B cell (primary cell): ENCODE results near the gene TBRG1. TPM values are rescaled to one million over a fixed set of nuclear protein-coding genes. Genes with fewer than 3 reads are reported as not detected.

Experiments
- ATAC-seq: fragments of 200-7000 bp; cut with Tn5 transposase; one replicate; pipeline ENCODE4 v1.10.0; 2021; ENCODE audit warnings: low read depth, mild to moderate bottlenecking, moderate number of reproducible peaks, moderate library complexity
- CTCF ChIA-PET: fragments of 350-600 bp; sonication (Branson Sonifier 250); formaldehyde crosslinking; loops from one replicate; lab custom pipeline; 2021; ENCODE audit warnings: antibody characterized with exemption, inconsistent platforms; lab: Charles Lee
- POLR2A ChIA-PET: fragments of 350-600 bp; sonication (Branson Sonifier 250); formaldehyde crosslinking; loops from one replicate; lab custom pipeline; 2021; ENCODE audit warnings: antibody characterized with exemption; lab: Charles Lee
- DNase-seq: peaks from one replicate; pipeline ENCODE4 v3.0.0; 2013
- H2AFZ ChIP-seq: 2 replicates; pipeline ENCODE4 v1.6.1; 2012; ENCODE audit warnings: mild to moderate bottlenecking, low read depth, low read length; ENCODE audit not compliant: insufficient read depth, poor library complexity, severe bottlenecking
- H3K27ac ChIP-seq, 2 donors: 1 replicate in 1 of 2; 2 replicates in 1 of 2; pipeline ENCODE4 v1.5.1; 2012 to 2013; ENCODE audit warnings: low read length in 2 of 2, mild to moderate bottlenecking in 2 of 2, moderate library complexity in 1 of 2
- H3K27me3 ChIP-seq, 4 experiments: fragments of 200-600 bp in 1 of 4; sonication (generic) in 1 of 4; replicated peaks in 1 of 4; 1 replicate in 2 of 4; 2 replicates in 2 of 4; pipeline versions ENCODE4 v1.6.1 to v1.7.0; 2013 to 2016; ENCODE audit warnings: low read length in 3 of 4, mild to moderate bottlenecking in 2 of 4, mixed read lengths in 1 of 4, moderate library complexity in 1 of 4; ENCODE audit not compliant: insufficient read depth in 4 of 4, control insufficient read depth in 3 of 4; ENCODE audit errors: control extremely low read depth in 1 of 4
- H3K36me3 ChIP-seq, 2 experiments: replicated peaks in 1 of 2; 1 replicate in 1 of 2; 2 replicates in 1 of 2; pipeline versions ENCODE4 v1.6.1 to v1.7.1; 2013; ENCODE audit warnings: low read length in 1 of 2; ENCODE audit not compliant: insufficient read depth in 2 of 2, control insufficient read depth in 1 of 2; ENCODE audit errors: control extremely low read depth in 1 of 2, extremely low read depth in 1 of 2
- H3K4me1 ChIP-seq, 2 donors: fragments of 200-600 bp in 1 of 2; sonication (generic) in 1 of 2; 1 replicate in 1 of 2; 2 replicates in 1 of 2; pipeline versions ENCODE4 v1.5.1 to v1.6.1; 2013 to 2017; ENCODE audit warnings: low read length in 2 of 2; ENCODE audit not compliant: control insufficient read depth in 2 of 2, insufficient read depth in 2 of 2
- H3K4me2 ChIP-seq: replicated peaks from 2 replicates; pipeline ENCODE3; 2012; ENCODE audit warnings: mild to moderate bottlenecking, low read depth, low read length; ENCODE audit not compliant: poor library complexity, severe bottlenecking
- H3K4me3 ChIP-seq, 5 experiments: fragments of 200-600 bp in 1 of 5; sonication (generic) in 1 of 5; 1 replicate in 3 of 5; 2 replicates in 2 of 5; pipeline versions ENCODE4 v1.5.1 to v1.7.0; 2011 to 2016; ENCODE audit warnings: low read length in 4 of 5, mild to moderate bottlenecking in 4 of 5, low read depth in 2 of 5, control low read depth in 1 of 5, moderate library complexity in 1 of 5; ENCODE audit not compliant: insufficient read depth in 1 of 5; ENCODE audit errors: control extremely low read depth in 1 of 5, extremely low read depth in 1 of 5
- H3K79me2 ChIP-seq: fragments of 200-600 bp; sonication (generic); one replicate; pipeline ENCODE4 v1.6.0; 2016; ENCODE audit warnings: low read length; ENCODE audit not compliant: control insufficient read depth, insufficient read depth
- H3K9ac ChIP-seq: fragments of 200-600 bp; sonication (generic); 2 replicates; pipeline ENCODE4 v1.6.1; 2017; ENCODE audit warnings: mild to moderate bottlenecking, low read length, moderate library complexity
- H3K9me3 ChIP-seq, 3 donors: one replicate each; pipeline versions ENCODE4 v1.6.1 to v1.7.1; 2013; ENCODE audit warnings: low read length in 2 of 3; ENCODE audit not compliant: control insufficient read depth in 2 of 3, insufficient read depth in 1 of 3; ENCODE audit errors: control extremely low read depth in 1 of 3
- H4K20me1 ChIP-seq: 2 replicates; pipeline ENCODE4 v1.6.0; 2012; ENCODE audit warnings: mild to moderate bottlenecking, low read length; ENCODE audit not compliant: insufficient read depth, control insufficient read depth, poor library complexity, severe bottlenecking
- H3K27ac Mint-ChIP-seq: one replicate; pipeline ENCODE4 v1.8.0; 2021; ENCODE audit warnings: mixed read lengths
- H3K27me3 Mint-ChIP-seq: one replicate; pipeline ENCODE4 v1.8.0; 2021; ENCODE audit warnings: mixed read lengths
- H3K4me1 Mint-ChIP-seq: one replicate; pipeline ENCODE4 v1.8.0; 2021; ENCODE audit warnings: mixed read lengths
- H3K4me3 Mint-ChIP-seq: one replicate; pipeline ENCODE4 v1.8.0; 2021; ENCODE audit warnings: mixed read lengths
- H3K9me3 Mint-ChIP-seq: one replicate; pipeline ENCODE4 v1.8.0; 2022; ENCODE audit warnings: mixed read lengths; ENCODE audit not compliant: insufficient read depth
- EZH2 ChIP-seq: IDR thresholded peaks from 2 replicates; pipeline ENCODE4 v1.6.1; 2012; ENCODE audit warnings: borderline replicate concordance, low read depth, mild to moderate bottlenecking, moderate library complexity, low read length; ENCODE audit not compliant: insufficient read depth, poor library complexity, severe bottlenecking
- WGBS: methylation state at CpG from one replicate; pipeline ENCODE4 v1.1.5; 2013; ENCODE audit warnings: missing lambda C conversion rate; ENCODE audit not compliant: insufficient coverage; 5-methylcytosine and 5-hydroxymethylcytosine counted together
- intact Hi-C: fragments of 100-400 bp; cut with micrococcal nuclease; formaldehyde crosslinking; loops from one replicate; pipeline ENCODE4 v1.10.0; 2022
- polyA plus RNA-seq: library from polyadenylated mRNA; depleted of rRNA; stranded (reverse); fragments of >200 nt; gene quantifications from 2 replicates; pipeline ENCODE4 v1.2.3, GENCODE V29; 2012
- total RNA-seq, 2 donors: library from RNA; stranded (reverse); fragments of 120-200 nt in 1 of 2; gene quantifications; 1 replicate in 1 of 2; 2 replicates in 1 of 2; pipeline versions ENCODE4 v1.2.3 to v1.2.4, GENCODE V29; 2013 to 2022
- TF ChIP-seq, protein P1 (sequence below): fragments of 200-600 bp; IDR thresholded peaks from one replicate; pipeline ENCODE4 v1.8.0; 2022; ENCODE audit warnings: antibody characterized with exemption, mild to moderate bottlenecking

Gene TBRG1
- total and polyA plus RNA-seq, 2 donors (not counting 1 experiment from before 2014, with no cell fraction given), result 68.2 to 71.5 TPM

DNA sequence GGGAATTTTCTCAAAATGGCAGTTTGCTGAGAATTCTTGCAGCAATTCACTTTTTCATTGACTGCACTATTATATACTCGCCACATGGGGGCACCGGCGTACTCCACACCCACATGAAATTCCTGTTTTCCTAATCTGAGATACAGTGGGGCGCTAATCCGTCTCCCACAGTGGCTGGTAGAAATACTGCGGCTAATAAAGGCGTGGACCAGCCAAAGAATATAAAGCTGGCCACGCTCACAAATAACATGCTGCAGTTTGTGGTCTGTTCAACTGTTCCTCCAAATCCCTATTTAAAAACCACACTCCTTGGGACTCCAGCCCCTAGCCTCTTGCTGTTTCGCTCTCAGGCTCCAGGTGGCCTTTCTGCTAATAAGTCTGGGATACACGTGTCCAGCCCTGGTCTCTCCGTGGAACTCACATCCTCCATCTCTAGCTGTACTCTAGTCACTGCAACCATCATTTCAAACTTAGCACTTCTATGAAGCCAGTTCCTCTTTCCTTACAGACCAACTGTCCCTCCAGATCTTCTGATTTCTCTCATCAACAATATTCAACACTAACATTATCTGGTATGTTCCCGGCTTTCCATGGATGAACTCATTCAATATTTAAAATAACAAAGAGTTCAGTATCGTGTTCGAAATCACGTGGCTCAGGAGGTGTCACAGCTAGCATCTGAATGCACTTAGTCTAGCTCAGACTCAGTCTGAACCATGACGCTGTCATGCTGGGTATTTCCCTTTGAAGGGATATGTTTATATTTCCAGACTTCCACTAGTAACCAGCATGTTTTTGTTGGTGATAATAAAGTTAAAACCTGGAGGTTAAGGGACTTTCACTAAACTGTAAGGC is 22.0 kb downstream of the TBRG1 start:
- Histone ChIP-seq H3K4me3 (no peak overlapping the region), H3K79me2 (no peaks in the 10 kb centered on the region), H3K27me3 (no peaks in the 10 kb centered on the region), H2AFZ (peak overlapping the region; percentile 17), H3K36me3 (no peaks in the 10 kb centered on the region), H3K4me2 (peak overlapping the region; percentile 40), H3K4me1 (peaks cover 14 to 16% of the 10 kb centered on the region in 2 donors), H3K27ac (no peak overlapping the region), H3K9ac (no peak overlapping the region), H4K20me1 (no peaks in the 10 kb centered on the region), H3K9me3 (no peaks in the 10 kb centered on the region)
- Mint-ChIP-seq H3K4me1 (peaks cover 16% of the 10 kb centered on the region), H3K9me3 (no peaks in the 10 kb centered on the region), H3K4me3 (peak overlapping the region; percentile 2), H3K27ac (no peak overlapping the region), H3K27me3 (no peaks in the 10 kb centered on the region)
- ChIA-PET POLR2A (interaction anchor here (0.6 kb wide), 1 partner anchor 30 kb away, joined by 6 read pairs; no protein-coding TSS in a partner anchor), CTCF (interaction anchor here (0.6 to 5.9 kb wide), 24 partner anchors 9 to 1279 kb away, joined by 3 to 61 read pairs (median 3); partner anchors contain the start of genes MSANTD2, ROBO3, SIAE and SPA17)
- 19% methylated on average over 13 of the region's 16 CpGs for WGBS
- TF ChIP-seq EZH2, result no peak
- TF ChIP-seq, protein P1, sequence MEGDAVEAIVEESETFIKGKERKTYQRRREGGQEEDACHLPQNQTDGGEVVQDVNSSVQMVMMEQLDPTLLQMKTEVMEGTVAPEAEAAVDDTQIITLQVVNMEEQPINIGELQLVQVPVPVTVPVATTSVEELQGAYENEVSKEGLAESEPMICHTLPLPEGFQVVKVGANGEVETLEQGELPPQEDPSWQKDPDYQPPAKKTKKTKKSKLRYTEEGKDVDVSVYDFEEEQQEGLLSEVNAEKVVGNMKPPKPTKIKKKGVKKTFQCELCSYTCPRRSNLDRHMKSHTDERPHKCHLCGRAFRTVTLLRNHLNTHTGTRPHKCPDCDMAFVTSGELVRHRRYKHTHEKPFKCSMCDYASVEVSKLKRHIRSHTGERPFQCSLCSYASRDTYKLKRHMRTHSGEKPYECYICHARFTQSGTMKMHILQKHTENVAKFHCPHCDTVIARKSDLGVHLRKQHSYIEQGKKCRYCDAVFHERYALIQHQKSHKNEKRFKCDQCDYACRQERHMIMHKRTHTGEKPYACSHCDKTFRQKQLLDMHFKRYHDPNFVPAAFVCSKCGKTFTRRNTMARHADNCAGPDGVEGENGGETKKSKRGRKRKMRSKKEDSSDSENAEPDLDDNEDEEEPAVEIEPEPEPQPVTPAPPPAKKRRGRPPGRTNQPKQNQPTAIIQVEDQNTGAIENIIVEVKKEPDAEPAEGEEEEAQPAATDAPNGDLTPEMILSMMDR, result peak; percentile 82
- DNase-seq (peak; percentile 67), ATAC-seq (peak; percentile 83)
- intact Hi-C loops, result loop anchor here (1.0 to 10.0 kb wide), 3 partner anchors 118 to 1230 kb away; partner anchors contain the start of gene ESAM

DNA sequence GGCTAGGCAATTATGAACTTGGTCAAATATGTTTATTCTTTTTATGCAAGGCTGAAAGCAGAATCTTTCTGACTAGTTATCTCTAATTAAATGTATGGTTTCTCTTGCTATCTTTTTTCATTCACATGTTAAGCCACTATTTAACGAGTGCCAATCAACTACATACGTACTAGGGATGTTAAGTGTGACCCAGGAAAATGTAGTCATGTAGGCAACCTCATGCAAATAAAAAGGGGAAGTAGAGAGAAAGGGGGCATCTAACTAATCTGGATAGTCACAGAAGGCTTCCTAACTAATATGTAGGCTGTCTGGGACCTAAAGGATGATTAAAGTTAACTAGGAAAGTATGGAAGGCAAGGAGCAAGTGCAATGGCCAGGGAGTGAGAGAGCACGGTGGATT is 23.5 kb downstream of the TBRG1 start:
- H3K4me2 ChIP-seq, result no peak overlapping the region
- no peaks in the 10 kb centered on the region for H3K9me3 ChIP-seq
- H3K4me3 ChIP-seq, result no peak overlapping the region
- peaks cover 16% of the 10 kb centered on the region for H3K4me1 Mint-ChIP-seq
- intact Hi-C loops, result loop anchor here (10.0 kb wide), 1 partner anchor 1229 kb away; no protein-coding TSS in a partner anchor
- H3K27me3 ChIP-seq, result no peaks in the 10 kb centered on the region
- H3K79me2 ChIP-seq, result no peaks in the 10 kb centered on the region
- ATAC-seq (peak; percentile 49), DNase-seq (peak; percentile 57)
- no peaks in the 10 kb centered on the region for H4K20me1 ChIP-seq
- no peak overlapping the region for H2AFZ ChIP-seq
- H3K27ac ChIP-seq, result no peak overlapping the region
- H3K27me3 Mint-ChIP-seq, result no peaks in the 10 kb centered on the region
- no peak overlapping the region for H3K9ac ChIP-seq
- H3K9me3 Mint-ChIP-seq, result no peaks in the 10 kb centered on the region
- TF ChIP-seq, protein P1, result no peak
- TF ChIP-seq EZH2, result no peak
- no peaks in the 10 kb centered on the region for H3K36me3 ChIP-seq
- POLR2A ChIA-PET, result no interaction called here
- H3K4me1 ChIP-seq, result peaks cover 14 to 16% of the 10 kb centered on the region in 2 donors
- no peak overlapping the region for H3K27ac Mint-ChIP-seq
- WGBS, result 57% methylated on average over 1 of the region's 3 CpGs
- CTCF ChIA-PET, result interaction anchor here (0.8 to 3.1 kb wide), 6 partner anchors 13 to 187 kb away, joined by 3 to 20 read pairs (median 6); no protein-coding TSS in a partner anchor
- no peak overlapping the region for H3K4me3 Mint-ChIP-seq
